IPS-NIHi7 (cell line): ENCODE measurements around the gene DDX39B.
"Not testable (repeated sequence)": the region's sequence is repeated elsewhere in the genome, so short reads cannot be mapped to it uniquely, and the experiment has no call there.

Experiments used
- DNase-seq: peaks from one replicate; pipeline ENCODE4 v3.0.0; 2012; ENCODE audit warnings: mixed read lengths; ENCODE audit errors: extremely low spot score

DDX39B gene

GRCh38 chr6:31528821-31529328 is 12.9 kb downstream of the DDX39B start, which contains the start of gene MCCD1:
TSS of gene MCCD1 (plus strand) at chr6:31528962. CDS start at chr6:31529015, 53 bp downstream.
- no peak for DNase-seq

GRCh38 chr6:31528307-31528777 is 13.5 kb downstream of the DDX39B start:
- DNase-seq, result no peak

- no peak for DNase-seq
Measured at GRCh38 chr6:31525932-31526591, 15.7 kb downstream of the DDX39B start.

GRCh38 chr6:31525553-31525931 is 16.3 kb downstream of the DDX39B start:
- DNase-seq, result no peak

- DNase-seq, result no peak
Measured at GRCh38 chr6:31521835-31522234, 20.0 kb downstream of the DDX39B start.

- no peak for DNase-seq
Measured at GRCh38 chr6:31513456-31514165, 28.2 kb downstream of the DDX39B start.

- DNase-seq, result no peak
Measured at GRCh38 chr6:31510007-31510406, 31.8 kb downstream of the DDX39B start.

GRCh38 chr6:31509036-31509435 is 32.8 kb downstream of the DDX39B start:
- not testable (repeated sequence) for DNase-seq

GRCh38 chr6:31502586-31502985 is 39.2 kb downstream of the DDX39B start:
- no peak for DNase-seq

GRCh38 chr6:31499648-31500047 is 42.2 kb downstream of the DDX39B start:
- DNase-seq, result not testable (repeated sequence)

- DNase-seq, result no peak
Measured at GRCh38 chr6:31498748-31499147, 43.1 kb downstream of the DDX39B start.

- peak; percentile 70 for DNase-seq
Measured at GRCh38 chr6:31497531-31498476, 44.0 kb downstream of the DDX39B start, which contains the start of gene MICB. TSS of gene MICB (plus strand) at chr6:31498145. CDS start at chr6:31498194, 49 bp downstream.

- not testable (repeated sequence) for DNase-seq
Measured at GRCh38 chr6:31496826-31497225, 45.0 kb downstream of the DDX39B start.

- DNase-seq, result no peak
Measured at GRCh38 chr6:31495580-31495979, 46.2 kb downstream of the DDX39B start.

- DNase-seq, result peak; percentile 62
Measured at GRCh38 chr6:31493875-31494694, 47.7 kb downstream of the DDX39B start.

- not testable (repeated sequence) for DNase-seq
Measured at GRCh38 chr6:31493550-31493874, 48.3 kb downstream of the DDX39B start.

GRCh38 chr6:31490115-31490873 is 51.5 kb downstream of the DDX39B start:
- no peak for DNase-seq

- no peak for DNase-seq
Measured at GRCh38 chr6:31489086-31489485, 52.7 kb downstream of the DDX39B start.

- not testable (repeated sequence) for DNase-seq
Measured at GRCh38 chr6:31487674-31488073, 54.1 kb downstream of the DDX39B start.
